Endothelial cell of umbilical vein (primary cell): ENCODE measurements around the gene IQGAP2. TPM values are rescaled to one million over a fixed set of nuclear protein-coding genes. Genes with fewer than 3 reads are reported as not detected.

Experiments
- BruUV-seq: library from RNA; stranded (reverse); fragments of 400-500 nt; replicated peaks from 2 replicates; lab custom pipeline; 2021; lab: Mats Ljungman, UMichigan
- CTCF ChIA-PET: fragments of 300-600, 350-600 bp; sonication (Branson Sonifier 250); formaldehyde crosslinking; loops from one replicate; lab custom pipeline; 2021; ENCODE audit warnings: antibody characterized with exemption, inconsistent platforms; lab: Charles Lee
- POLR2A ChIA-PET: fragments of 300-600, 350-600 bp; sonication (Branson Sonifier 250); formaldehyde crosslinking; loops from one replicate; lab custom pipeline; 2021; ENCODE audit warnings: antibody characterized with exemption, inconsistent platforms; lab: Charles Lee
- DNase-seq: peaks from one replicate; pipeline ENCODE4 v3.0.0-alpha.2; 2011; ENCODE audit warnings: low read depth, low spot score
- FAIRE-seq: peaks from 2 replicates; lab custom pipeline; 2011; peaks lifted over from hg19 to GRCh38; lab: Jason Lieb, UNC
- H2AFZ ChIP-seq: 2 replicates; pipeline ENCODE4 v1.6.0; 2012; ENCODE audit warnings: low read depth, low read length, control low read depth, inconsistent platforms
- H3K27ac ChIP-seq: 2 replicates; pipeline ENCODE4 v1.5.1; 2011; ENCODE audit warnings: low read depth, mild to moderate bottlenecking, control low read depth, low read length, moderate library complexity; ENCODE audit not compliant: insufficient read depth
- H3K27me3 ChIP-seq, 2 experiments: 2 replicates each; pipeline versions ENCODE4 v1.6.0 to v1.6.1; 2011; ENCODE audit warnings: low read length in 2 of 2, mixed read lengths in 1 of 2; ENCODE audit not compliant: control insufficient read depth in 2 of 2, insufficient read depth in 2 of 2
- H3K36me3 ChIP-seq, 2 experiments: 2 replicates in 1 of 2; 3 replicates in 1 of 2; pipeline ENCODE4 v1.5.1; 2011; ENCODE audit warnings: low read length in 2 of 2, mild to moderate bottlenecking in 1 of 2, moderate library complexity in 1 of 2; ENCODE audit not compliant: control insufficient read depth in 2 of 2, insufficient read depth in 2 of 2; ENCODE audit errors: extremely low read depth in 1 of 2
- H3K4me1 ChIP-seq: 3 replicates; pipeline ENCODE4 v1.5.1; 2011; ENCODE audit warnings: mild to moderate bottlenecking, low read length; ENCODE audit not compliant: control insufficient read depth, insufficient read depth; ENCODE audit errors: extremely low read depth
- H3K4me2 ChIP-seq: 2 replicates; pipeline ENCODE4 v1.6.1; 2011; ENCODE audit warnings: low read length, control low read depth, mixed read lengths; ENCODE audit not compliant: insufficient read depth
- H3K4me3 ChIP-seq, 3 experiments: fragments of 200-600 bp in 1 of 3; sonication (generic), shearing (Covaris generic) in 1 of 3; replicated peaks in 1 of 3; 2 replicates each; pipeline ENCODE4 v1.5.1; 2011 to 2016; ENCODE audit warnings: control low read depth in 3 of 3, low read length in 3 of 3, mild to moderate bottlenecking in 2 of 3, inconsistent platforms in 1 of 3, low read depth in 1 of 3, moderate library complexity in 1 of 3; ENCODE audit not compliant: insufficient read depth in 1 of 3
- H3K79me2 ChIP-seq: 2 replicates; pipeline ENCODE4 v1.6.0; 2012; ENCODE audit warnings: low read length, inconsistent platforms; ENCODE audit not compliant: control insufficient read depth, insufficient read depth
- H3K9ac ChIP-seq: replicated peaks from 2 replicates; pipeline ENCODE3; 2011; ENCODE audit warnings: low read length, control low read depth; ENCODE audit not compliant: insufficient read depth; ENCODE audit errors: extremely low read depth
- H3K9me1 ChIP-seq: replicated peaks from 3 replicates; pipeline ENCODE4 v1.6.0; 2011; ENCODE audit warnings: mild to moderate bottlenecking, low read length; ENCODE audit not compliant: control insufficient read depth, insufficient read depth; ENCODE audit errors: extremely low read depth
- H3K9me3 ChIP-seq: replicated peaks from 2 replicates; pipeline ENCODE4 v1.5.1; 2012; ENCODE audit warnings: low read length, inconsistent platforms; ENCODE audit not compliant: control insufficient read depth, insufficient read depth
- H4K20me1 ChIP-seq: replicated peaks from 2 replicates; pipeline ENCODE3; 2011; ENCODE audit warnings: mild to moderate bottlenecking, low read length; ENCODE audit not compliant: control insufficient read depth, insufficient read depth; ENCODE audit errors: extremely low read depth
- CTCF ChIP-seq, 2 donors: IDR thresholded peaks; 1 replicate in 1 of 2; 2 replicates in 1 of 2; pipeline ENCODE4 v1.5.1; 2011; ENCODE audit warnings: low read length in 2 of 2, mild to moderate bottlenecking in 2 of 2, moderate library complexity in 2 of 2, control low read depth in 1 of 2, inconsistent platforms in 1 of 2, low read depth in 1 of 2; ENCODE audit not compliant: insufficient read depth in 1 of 2; ENCODE audit errors: extremely low read depth in 1 of 2
- EZH2 ChIP-seq: IDR thresholded peaks from 2 replicates; pipeline ENCODE4 v1.6.1; 2012; ENCODE audit warnings: borderline replicate concordance, low read depth, mild to moderate bottlenecking, moderate library complexity, low read length, inconsistent platforms; ENCODE audit not compliant: severe bottlenecking
- FOS ChIP-seq: IDR thresholded peaks from 2 replicates; pipeline ENCODE4 v1.6.1; 2011; ENCODE audit warnings: mild to moderate bottlenecking, low read length, moderate library complexity, borderline replicate concordance; ENCODE audit not compliant: insufficient read depth
- GATA2 ChIP-seq: IDR thresholded peaks from 2 replicates; pipeline ENCODE4 v1.7.0; 2011; ENCODE audit warnings: low read depth, mild to moderate bottlenecking, moderate library complexity, mixed read lengths, low read length; ENCODE audit not compliant: insufficient read length, insufficient read depth
- JUN ChIP-seq: IDR thresholded peaks from 2 replicates; pipeline ENCODE4 v1.6.1; 2011; ENCODE audit warnings: borderline replicate concordance, low read depth; ENCODE audit not compliant: insufficient read length, insufficient read depth
- MAX ChIP-seq: IDR thresholded peaks from 2 replicates; pipeline ENCODE4 v1.6.1; 2011; ENCODE audit not compliant: insufficient read depth, insufficient read length
- MYC ChIP-seq: IDR thresholded peaks from one replicate; pipeline ENCODE4 v1.6.1; 2011; ENCODE audit warnings: mild to moderate bottlenecking, low read depth, low read length
- POLR2A ChIP-seq: IDR thresholded peaks from 2 replicates; pipeline ENCODE4 v1.6.1; 2012; ENCODE audit warnings: low read depth, mild to moderate bottlenecking, control low read depth, low read length
- POLR2AphosphoS5 ChIP-seq: IDR thresholded peaks from 2 replicates; pipeline ENCODE4 v1.6.1; 2012; ENCODE audit warnings: low read depth, mild to moderate bottlenecking, control low read depth, low read length, moderate library complexity; ENCODE audit not compliant: insufficient read depth
- dilution Hi-C: fragments of 300-500 bp; cut with MboI; formaldehyde crosslinking; loops from one replicate; pipeline ENCODE4 v1.15.0; 2019; ENCODE audit warnings: low sequenced_read_pairs; ENCODE audit not compliant: extremely low pct_ligation_motif_present
- intact Hi-C: fragments of 100-400 bp; cut with micrococcal nuclease; formaldehyde crosslinking; loops from one replicate; pipeline ENCODE4 v1.10.0; 2022
- polyA plus RNA-seq, 4 experiments: library from polyadenylated mRNA; depleted of rRNA in 3 of 4; stranded (reverse) in 3 of 4; unstranded in 1 of 4; fragments of >200 nt; gene quantifications; 2 replicates each; pipeline versions ENCODE4 v1.2.1 to v1.2.3, GENCODE V29; 2011 to 2012; ENCODE audit warnings: missing spikeins in 1 of 4
- total RNA-seq: library from RNA; stranded (reverse); gene quantifications from 2 replicates; pipeline ENCODE4 v1.2.3, GENCODE V29; 2021

Gene IQGAP2
- total and polyA plus RNA-seq, 2 donors (not counting 3 experiments of a cell fraction or from before 2014, with no cell fraction given), result 4.5 to 4.7 TPM

GRCh38 chr5:76617229-76617628 is 214.1 kb downstream of the IQGAP2 start:
- Histone ChIP-seq H2AFZ (no peak overlapping the region), H3K27me3 (no peaks in the 10 kb centered on the region), H3K9me1 (no peaks in the 10 kb centered on the region), H3K4me3 (no peak overlapping the region), H4K20me1 (no peaks in the 10 kb centered on the region), H3K27ac (no peak overlapping the region), H3K79me2 (no peaks in the 10 kb centered on the region), H3K36me3 (no peaks in the 10 kb centered on the region), H3K4me2 (no peak overlapping the region), H3K9me3 (no peaks in the 10 kb centered on the region), H3K9ac (no peak overlapping the region), H3K4me1 (no peaks in the 10 kb centered on the region)
- DNase-seq (no peak), FAIRE-seq (no peak)
- no TSS peak for BruUV-seq
- ChIA-PET POLR2A (no interaction called here), CTCF (interaction anchor here (0.8 to 3.2 kb wide), 2 partner anchors 9 to 16 kb away, joined by 3 to 11 read pairs; no protein-coding TSS in a partner anchor)
- TF ChIP-seq MYC (no peak), JUN (no peak), EZH2 (no peak), POLR2AphosphoS5 (no peak), MAX (no peak), GATA2 (no peak), FOS (no peak), POLR2A (no peak), CTCF (IDR thresholded peaks at IDR 0.05; ENCODE audit: extremely low read depth in 1 of 2, insufficient read depth in 1 of 2, low read depth in 1 of 2, low read length in 2 of 2) (no peak)
- intact Hi-C loops (no loop called here), dilution Hi-C loops (no loop called here)
